Stimulated activated CD4-positive, alpha-beta T cell treated with anti-CD3 and anti-CD28 coated beads, Interleukin-1b, Interleukin-23, amount 100 ng/mL, for 24 hours (primary cell): Measurements from ENCODE around the gene CPNE2.

ENCODE experiments used
- DNase-seq, 4 experiments: peaks; one replicate each; pipeline ENCODE4 v3.0.0-alpha.2; 2020; ENCODE audit warnings: low read depth in 4 of 4, low spot score in 1 of 4

Gene CPNE2

DNA sequence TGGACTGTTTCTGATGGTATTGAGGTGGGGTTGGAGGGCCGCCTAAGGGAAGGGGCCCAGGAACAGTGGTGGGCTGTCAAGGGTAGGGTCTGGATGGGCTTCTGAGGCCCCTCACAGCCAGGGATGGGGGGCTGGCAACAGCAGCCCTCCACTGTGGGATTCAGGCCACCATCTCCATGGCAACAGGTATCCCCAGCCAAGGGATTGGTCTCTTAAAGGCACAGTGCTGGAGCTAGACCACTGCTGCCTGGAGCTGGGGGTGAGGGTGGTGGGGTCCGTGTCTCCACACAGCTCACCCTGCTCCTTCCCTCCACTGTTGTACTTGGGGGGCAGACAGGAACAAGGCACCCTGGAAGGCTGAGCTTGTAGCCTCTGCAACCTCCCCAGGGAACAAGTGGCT is 51.6 kb downstream of the CPNE2 start:
- no peak for DNase-seq

DNA sequence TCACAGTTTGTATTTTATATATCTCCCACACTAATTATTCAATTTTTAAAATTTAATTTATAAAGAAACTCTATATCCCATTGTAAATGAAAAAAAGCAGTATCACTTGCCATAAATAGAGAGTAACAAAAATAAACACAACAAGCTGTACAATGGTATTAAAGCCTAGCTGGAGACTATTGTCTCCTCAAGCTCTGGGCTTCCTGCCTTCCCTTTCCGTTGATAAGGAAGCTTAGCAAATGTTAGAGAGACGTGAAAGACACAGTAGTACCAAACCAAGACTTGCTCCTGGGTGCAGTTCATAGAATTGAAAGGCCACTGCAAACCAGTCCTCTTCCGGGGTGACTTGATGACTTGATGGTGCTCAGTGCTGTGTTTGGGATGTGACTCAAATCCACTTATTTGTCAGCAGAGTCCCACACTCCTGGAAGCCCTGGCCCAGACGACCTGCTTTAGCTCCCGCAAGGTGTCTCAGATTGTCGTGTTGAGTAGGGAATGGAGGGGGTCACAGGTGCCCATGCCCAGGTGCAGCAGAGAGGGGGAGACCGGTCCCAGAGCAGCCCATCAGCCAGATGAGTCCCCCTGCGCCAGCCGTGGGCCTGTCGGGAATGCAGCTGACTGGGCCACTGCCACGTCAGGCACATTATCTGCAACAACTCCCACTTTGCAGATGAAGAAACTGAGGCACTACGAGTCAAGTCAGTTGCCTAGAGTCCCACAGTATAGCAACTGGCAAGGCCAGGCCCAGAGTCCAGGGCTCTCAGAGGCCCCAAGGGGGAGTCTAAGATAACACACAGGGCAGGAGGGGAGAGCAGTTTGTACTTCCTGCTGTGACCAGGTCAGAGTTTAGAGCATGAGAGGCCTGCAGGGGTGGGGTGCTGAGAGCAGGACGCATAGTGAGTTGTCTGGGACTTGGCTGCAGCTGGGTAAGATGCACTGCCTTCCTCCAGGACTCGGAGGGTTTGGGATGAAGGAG is 53.0 kb downstream of the CPNE2 start:
- no peak for DNase-seq

DNA sequence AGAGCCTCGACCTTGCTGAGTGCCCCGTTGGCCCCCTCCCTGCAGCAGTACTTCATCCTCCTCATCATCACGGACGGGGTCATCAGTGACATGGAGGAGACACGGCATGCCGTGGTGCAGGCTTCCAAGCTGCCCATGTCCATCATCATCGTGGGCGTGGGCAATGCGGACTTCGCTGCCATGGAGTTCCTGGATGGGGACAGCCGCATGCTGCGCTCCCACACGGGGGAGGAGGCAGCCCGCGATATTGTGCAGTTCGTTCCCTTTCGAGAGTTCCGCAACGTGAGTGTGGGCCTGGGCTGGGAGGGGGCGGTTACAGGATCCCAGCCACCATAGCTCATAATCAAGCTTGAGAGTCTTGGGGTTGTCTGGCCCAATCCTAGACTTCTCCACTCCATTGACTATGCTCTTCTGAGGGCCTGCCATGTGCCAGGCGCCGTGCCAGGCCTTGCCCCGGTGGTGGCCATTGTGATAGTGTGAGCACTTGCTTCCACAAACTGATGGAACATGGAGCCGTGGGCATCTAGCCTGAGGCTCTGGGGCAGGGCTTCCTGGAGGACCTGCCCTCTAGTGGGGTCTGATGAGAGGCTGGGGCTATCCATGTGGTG is 53.8 kb downstream of the CPNE2 start:
- DNase-seq = no peak

DNA sequence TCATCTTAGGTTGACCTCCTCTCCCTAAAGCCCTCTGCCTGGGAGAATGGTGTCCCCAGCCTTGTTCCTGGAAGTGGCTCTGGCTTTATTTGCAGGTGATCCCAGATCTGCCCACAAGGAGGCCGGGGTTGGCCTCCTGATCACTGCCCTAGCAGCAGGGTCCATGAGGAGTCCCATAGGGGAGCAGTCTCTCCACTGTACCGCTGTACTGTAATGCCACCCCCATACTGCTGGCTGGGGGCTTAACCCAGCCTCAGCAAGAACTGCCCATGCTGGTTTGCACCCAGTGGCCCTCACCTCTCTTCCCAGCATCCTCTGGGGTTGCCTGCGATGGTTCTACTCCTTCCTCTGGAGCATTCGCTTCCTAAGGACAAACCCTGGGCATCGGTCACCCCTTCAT is 54.4 kb downstream of the CPNE2 start:
- DNase-seq = no peak

DNA sequence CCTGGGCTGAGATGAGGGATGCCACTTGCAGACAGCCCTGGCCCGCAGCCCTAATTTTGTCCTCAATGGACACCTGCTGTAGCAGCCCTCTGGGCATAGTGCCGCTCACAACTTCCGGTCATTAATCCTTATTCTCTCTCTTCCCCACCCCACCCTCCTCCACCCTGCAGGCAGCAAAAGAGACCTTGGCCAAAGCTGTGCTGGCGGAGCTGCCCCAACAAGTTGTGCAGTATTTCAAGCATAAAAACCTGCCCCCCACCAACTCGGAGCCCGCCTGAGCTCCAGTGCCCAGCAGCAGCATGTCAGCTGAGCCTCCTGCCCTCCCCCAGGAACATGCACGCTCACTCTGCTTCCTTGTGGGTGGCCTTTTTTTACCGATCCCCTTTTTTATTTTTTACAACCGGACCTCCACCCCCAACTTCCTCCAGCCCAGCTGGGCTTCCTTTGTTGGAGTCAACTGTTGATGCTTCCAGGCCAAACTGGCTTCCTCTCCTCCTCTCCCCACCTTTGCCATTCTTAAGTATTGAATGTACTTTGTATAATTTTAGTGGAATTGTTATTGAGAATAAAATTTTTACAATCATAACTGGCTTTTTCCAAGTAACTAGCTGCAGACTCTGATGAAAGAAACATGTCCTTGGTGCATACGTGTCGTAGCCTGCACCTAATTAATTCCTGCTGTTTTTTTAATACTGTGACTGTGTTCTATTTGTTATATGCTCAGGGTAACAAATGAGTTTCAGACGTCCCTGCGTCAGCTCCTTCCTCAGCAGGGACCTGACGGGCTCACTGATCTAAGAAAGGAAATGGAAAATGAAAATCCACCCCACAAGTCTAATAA is 55.2 kb downstream of the CPNE2 start:
- no peak for DNase-seq

DNA sequence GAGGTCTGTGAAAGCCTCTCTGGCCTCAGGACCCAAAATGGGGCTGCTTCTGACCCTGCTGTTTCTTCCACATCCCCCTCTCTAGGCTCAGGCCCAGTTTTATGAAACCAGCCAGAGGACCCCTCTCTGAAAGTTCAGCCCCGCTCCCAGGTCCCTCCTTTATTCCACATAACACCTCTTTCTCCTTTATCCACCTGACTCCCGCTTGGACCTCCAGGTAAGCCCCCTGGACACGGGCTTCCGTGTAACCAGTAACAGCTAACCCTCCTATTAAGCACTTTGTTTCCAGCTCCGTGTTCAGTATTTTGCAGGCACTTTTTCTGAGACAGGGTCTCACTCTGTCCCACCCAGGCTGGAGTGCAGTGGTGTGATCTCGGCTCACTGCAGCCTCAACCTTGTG is 56.1 kb downstream of the CPNE2 start:
- no peak for DNase-seq

DNA sequence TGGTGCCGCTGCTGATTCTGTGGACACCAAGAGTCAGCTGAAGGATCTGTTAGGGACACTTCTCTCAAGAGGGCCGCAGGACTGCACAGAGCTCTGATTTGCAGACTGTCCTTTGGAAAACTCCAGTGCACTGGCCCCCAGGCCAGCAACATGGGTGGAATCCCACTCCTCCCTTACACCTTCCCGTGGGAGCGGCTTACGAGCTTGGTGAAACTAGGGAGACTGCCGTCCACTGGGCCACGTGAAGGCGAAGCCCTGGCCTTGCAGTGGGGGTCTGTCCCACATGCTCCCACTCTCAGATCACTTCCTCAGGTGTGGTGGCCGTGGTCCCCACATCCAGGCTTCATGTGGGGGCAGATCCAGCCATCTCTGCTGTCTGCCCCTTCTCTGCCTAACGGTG is 57.0 kb downstream of the CPNE2 start:
- DNase-seq = no peak

DNA sequence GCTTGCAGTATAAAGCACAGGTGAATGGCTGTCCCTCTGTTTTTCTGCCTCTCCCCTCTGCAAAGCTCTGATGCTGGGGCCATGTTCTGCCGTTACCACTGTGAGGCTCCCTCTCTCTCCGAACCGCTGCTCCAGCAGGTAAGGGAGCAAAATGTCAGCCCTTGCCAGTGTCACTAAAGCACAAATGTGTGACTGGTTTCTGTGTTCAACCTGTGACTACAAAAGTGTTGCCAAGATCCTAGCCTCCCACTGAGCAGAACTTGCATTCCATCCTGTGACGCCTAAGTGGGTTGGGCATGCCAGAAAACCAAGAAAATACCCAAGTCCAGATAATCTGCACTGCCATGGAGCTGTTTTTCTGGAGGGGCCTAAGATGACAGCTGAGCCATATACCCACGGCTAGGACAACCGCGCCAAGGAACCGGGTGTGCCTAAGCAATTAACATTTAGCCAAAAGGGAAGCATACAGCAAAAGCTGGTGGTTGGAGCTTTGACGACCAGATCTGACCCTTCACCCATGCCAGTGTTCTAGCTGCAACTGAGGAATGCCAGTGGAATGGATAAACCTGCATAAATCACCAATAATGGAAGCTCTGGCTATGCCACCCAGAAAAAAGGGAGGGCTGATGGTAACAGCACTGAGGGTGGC is 58.4 kb downstream of the CPNE2 start:
- no peak for DNase-seq

DNA sequence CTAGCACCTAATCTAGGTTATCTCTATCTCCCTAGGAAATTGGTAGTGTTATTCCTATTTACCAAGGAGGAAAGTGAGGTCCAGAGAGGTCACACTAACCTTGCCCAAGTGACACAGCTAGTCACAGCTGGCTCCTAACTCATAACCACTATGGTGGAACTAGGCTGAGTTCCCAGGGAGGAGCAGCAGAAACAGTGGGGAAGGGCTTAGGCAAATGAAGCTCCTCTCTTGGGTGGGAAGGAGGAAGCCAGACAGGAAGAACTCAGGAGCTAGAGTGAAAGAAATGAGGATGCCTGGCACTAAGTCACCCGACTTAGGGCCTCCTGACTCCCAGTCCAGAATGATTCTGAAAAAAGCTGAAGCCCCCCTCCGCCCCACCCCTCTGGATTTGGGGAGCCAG is 59.0 kb downstream of the CPNE2 start:
- DNase-seq = no peak

DNA sequence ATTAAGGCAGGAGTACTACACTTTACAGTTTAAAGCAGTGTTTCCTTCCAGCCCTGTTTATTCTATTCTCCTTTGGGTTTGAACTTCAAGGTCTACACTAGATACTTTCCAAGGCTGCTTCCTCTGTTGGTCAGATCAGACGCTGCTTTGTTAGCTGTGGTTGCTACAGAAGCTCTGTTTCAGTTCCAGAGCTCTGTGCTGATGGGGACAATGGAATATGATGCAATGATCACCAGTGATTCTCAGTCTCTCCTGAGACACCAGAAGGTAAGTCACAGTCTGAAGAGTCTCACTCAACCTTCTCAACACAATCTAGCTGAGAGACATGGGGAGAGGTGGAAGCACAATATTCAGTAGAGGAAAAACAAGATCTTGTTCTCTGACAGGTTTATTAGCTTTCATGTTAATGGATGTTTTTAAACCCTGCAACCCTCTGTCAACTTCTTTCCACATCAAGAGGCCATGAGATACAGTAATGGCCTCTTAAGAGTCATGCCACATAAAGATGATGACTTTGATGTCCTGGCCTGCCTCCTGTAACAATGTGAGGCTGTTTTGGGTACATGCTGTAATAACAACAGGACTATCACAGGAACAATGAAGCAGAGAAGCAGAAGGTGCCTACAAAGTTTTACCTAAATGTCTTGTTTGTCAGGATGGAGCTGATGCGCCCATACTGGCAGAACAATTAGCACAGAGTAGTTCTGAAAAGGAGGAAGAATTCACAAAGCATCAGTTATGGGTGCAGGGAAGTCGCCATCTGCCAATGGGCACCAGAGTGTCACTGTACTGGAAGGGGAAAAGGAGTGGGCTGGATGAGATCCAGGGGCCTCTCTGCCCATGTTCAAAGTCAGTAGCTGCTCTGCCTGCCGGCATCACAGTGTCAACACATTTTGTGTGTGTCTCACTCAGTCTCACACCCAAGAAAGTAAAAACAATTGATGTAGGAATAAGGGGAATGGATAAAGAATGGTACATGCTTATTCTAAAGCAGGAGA is 60.0 kb downstream of the CPNE2 start:
- DNase-seq = no peak

DNA sequence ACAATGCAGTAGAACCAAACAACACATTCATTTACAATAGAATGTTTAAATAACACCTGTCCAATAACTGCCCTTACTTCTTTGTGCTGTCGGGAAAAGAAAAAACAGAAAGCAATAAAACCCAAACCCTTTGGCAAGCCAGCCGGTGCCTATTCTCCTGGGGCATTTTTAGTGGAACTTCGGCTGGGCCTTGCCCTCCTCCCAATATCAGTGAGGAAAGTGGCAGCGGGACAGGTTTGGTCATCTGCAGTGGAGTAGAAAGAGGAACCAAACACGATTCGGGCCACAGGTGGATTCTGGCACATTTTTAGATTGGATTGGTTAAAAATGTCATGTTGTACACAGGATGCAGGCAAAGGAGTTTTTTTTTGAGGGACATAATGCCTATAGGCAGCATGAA is 61.5 kb downstream of the CPNE2 start:
- no peak for DNase-seq

DNA sequence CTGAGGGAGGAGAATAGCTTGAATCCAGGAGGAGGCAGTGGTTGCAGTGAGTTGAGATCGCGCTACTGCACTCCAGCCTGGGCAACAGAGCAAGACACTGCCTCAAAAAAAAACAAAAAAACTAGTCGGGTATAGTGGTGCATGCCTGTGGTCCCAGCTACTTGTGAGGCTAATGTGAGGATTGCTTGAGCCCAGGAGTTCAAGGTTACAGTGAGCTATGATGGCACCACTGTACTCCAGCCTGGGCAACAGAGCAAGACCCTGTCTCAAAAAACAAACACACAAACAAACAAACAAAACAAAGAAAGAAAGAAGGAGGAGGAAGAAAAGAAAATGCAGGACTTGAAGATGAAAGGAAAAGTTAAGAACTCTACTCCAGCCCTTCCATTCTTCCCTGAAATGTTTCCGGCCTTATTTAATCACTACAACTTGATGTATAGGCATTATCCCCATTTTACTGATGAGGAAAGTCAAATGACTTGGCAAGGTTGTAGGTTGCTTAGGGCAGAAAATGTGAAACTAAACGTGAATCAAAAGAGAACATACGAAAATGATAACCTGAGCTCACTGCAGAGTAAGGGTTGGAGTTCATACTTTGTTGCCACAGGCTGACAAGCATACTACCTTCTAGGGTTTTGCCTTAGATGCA is 63.4 kb downstream of the CPNE2 start:
- DNase-seq = no peak

DNA sequence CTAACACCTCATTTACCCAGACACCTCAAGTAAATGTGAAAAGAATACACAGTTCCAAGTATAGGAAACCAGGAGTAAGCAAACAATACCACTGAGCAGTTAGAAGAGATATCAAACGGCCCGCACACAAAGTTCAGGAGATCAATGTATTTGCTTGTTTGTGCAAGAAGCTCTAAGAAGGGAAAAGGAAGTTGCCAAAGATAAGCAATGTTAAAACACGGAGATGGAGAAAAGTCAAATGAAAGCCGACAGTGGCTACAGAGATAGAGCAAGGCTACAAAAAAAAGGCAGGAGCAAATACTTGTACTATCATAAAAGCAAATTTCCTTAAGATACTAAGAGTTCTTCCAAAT is 63.9 kb downstream of the CPNE2 start:
- DNase-seq = no peak

DNA sequence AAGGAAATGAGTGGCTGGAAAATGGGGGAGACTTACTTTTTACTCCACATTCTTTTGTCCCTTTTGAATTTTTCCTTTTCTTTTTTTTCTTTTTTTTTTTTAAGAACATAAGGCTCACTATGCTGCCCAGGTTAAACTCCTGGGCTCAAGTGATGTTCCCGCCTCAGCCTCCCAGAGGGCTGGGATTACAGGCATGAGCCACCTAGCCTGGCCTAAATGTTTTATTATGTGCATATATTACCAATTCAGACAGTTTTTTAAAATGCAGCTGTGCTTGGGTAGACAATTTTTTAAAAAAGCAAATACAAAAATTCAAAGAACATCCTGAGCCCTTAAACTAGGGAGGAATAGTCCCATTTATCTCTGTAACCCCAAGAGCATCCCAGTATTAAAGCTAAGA is 65.2 kb downstream of the CPNE2 start:
- no peak for DNase-seq

DNA sequence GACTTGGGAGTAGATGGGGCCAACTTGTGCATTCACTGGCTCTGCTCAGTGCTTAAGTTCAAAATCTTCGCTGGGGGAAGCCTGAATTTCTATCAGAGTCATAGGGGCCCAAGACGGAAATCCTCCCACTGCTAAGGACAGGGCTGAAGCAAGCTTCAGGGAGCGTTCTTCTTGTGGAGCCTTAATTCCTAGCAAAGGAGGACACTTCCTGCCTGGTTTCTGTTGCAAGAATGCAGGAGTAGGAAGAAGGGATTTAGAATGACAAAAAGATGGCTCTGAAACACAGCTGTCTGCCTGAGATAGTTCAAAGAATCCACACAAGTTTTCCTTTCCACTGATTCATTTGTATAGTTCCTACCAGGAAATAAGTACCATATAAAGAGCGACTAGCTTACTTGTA is 67.1 kb downstream of the CPNE2 start:
- no peak for DNase-seq

DNA sequence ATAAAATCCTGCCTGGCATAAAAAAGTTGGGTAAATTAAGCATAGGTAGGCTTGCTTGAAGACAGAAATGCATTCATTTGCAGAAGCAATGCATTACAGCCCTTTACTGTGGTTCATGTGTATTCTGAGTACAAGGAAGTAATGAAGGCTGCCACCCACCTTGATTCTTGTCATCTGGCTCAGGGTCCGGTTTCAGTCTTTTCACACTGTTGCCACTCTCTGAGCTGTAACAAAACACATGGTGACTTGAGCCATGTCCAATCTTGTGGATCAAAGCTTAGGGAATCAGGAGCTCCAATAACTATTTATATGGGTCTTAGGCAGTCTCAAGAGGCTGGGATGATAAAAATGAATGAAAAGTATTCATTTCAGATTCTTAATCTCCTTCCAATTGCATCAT is 71.5 kb downstream of the CPNE2 start:
- DNase-seq = no peak

DNA sequence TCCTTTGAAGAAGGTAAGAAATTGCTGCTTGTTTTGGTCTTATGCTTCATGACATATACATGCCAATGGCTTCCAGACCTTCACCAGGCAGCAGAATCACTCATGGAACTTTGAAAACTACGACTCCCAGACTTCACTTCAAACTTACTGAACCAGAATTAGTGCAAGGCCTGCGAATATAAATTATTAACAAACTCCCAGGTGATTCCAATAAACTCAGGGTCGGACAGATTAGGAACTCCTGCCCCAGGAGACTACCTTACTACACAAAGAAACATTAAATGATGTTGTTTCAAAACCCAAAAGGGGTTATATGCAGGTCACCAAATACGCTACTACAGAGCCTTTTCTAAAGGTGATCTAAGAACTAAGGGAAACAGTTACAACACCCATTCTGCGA is 73.1 kb downstream of the CPNE2 start:
- no peak for DNase-seq

DNA sequence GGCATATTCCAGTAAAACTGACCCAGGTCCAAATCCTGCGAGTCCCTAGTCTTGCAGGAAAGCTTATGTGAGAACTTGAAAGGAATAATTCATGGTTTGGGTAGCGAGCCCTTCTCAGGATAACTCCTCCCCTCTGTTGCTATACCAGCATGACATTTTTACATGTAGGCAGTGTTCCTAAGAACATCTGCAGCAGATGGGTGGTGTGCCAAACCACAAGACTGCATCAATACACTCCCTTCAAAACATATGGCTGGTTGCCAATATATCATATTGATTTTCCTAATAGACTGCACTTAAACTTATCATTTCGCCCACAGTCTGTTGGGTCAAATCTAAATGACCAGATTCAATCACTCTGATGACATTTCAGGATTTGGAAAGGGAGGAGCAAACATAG is 73.6 kb downstream of the CPNE2 start:
- DNase-seq = no peak

DNA sequence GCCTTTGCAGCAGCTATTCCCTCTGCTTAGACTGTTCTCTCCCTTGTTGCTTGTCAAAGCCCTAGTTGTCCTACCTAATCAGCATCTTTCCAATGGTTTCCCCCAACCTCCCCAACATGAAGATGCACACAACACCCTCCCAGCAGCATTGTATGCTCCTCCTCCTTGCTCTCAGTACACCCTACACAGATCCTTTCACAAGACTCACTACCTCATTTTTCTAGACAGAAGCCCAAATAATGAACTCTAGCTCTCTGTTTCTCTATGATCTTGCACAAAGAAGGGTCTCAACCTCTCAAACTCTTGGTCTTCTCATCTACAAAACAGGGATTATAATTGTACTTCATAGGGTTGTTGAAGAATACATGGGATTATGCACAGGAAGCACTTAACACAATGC is 74.1 kb downstream of the CPNE2 start:
- DNase-seq = no peak

DNA sequence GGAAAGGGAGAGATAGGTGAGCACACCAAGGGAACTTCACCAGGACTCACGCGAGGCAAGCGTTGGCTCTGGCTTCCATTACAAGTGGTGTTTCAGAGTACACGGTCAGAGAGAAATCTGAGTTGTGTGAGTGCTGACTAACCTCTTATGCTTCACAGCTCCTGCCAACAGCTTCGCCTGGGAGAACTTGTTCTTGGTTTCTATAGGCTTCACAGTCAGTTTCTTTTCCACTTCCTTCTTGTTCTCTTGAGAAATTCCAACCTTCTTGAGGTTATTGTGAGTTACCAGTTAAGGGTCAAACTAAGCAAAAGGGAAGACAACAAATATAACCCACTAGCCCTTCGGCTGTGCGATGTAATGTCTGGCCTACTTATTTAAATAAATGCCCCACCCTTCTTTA is 74.6 kb downstream of the CPNE2 start:
- no peak for DNase-seq
